ENCODE results near the gene TMED5. TPM values are rescaled to one million over a fixed set of nuclear protein-coding genes. Genes with fewer than 3 reads are reported as not detected.

The TMED5 gene
- total RNA-seq, 4 donors from 2014 or later: 23.9 to 34.4 (median 26.9) TPM

DNA sequence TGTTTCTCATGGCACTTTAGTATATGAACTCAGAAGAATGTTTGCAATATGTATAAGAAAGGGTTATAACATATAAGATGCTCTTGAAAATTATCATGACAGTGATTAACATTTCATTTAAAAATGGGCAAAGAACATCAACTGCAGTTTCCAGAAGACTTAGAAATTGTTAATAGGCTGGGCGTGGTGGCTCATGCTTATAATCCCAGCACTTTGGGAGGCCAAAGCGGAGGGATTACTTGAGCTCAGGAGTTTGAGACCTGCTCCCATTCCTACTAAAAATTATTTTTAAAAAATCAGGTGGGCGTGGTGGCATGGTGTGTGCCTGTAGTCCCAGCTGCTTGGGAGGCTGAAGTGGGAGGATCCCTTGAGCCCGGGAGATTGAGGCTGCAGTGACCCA lies 78.1 kb downstream of the TMED5 start:
- no peak for DNase-seq (ENCODE audit: low spot score in 2 of 2)
- TF ChIP-seq CTCF (IDR thresholded peaks at IDR 0.05) (no peak), POLR2A (IDR thresholded peaks at IDR 0.05) (no peak)
- intact Hi-C loops (cut with DNase I; ENCODE audit: low total_unique reads): no loop called here
- 91 to 95% methylated on average over 4 of the region's 4 CpGs for WGBS, 2 donors
- H3K4me3 ChIP-seq (ENCODE audit: low read depth, poor library complexity, severe bottlenecking): no peak overlapping the region

Other genes with a start within 250 kb of the TMED5 start
- gene DIPK1A, start 219.0 kb downstream of the TMED5 start, total RNA-seq: 1 to 10 TPM; 3.8 to 7.6 (median 6.7) TPM
- gene MTF2, start 101.1 kb downstream of the TMED5 start, total RNA-seq: 10 to 100 TPM; 10.2 to 21.8 (median 16.0) TPM
- 1 to 10 TPM; 5.8 to 8.9 (median 6.5) TPM for gene CCDC18, start 311 bp upstream of the TMED5 start, total RNA-seq
- 10 to 100 TPM; 41.3 to 66.1 (median 52.1) TPM for gene DR1, start 165.5 kb upstream of the TMED5 start, total RNA-seq